Osteocyte (in vitro differentiated cells): ENCODE measurements around the gene SHISA7. TPM values are rescaled to one million over a fixed set of nuclear protein-coding genes. Genes with fewer than 3 reads are reported as not detected.

Source experiments
- DNase-seq: peaks from one replicate; pipeline ENCODE4 v3.0.0; 2021; ENCODE audit warnings: mixed read lengths; ENCODE audit not compliant: unreplicated experiment; ENCODE audit errors: extremely low spot score
- H3K27ac Mint-ChIP-seq: one replicate; pipeline ENCODE4 v1.8.0; 2021; ENCODE audit warnings: mild to moderate bottlenecking, mixed read lengths; ENCODE audit not compliant: unreplicated experiment
- H3K27me3 Mint-ChIP-seq: one replicate; pipeline ENCODE4 v1.8.0; 2021; ENCODE audit warnings: mixed read lengths; ENCODE audit not compliant: unreplicated experiment
- H3K36me3 Mint-ChIP-seq: one replicate; pipeline ENCODE4 v1.8.0; 2021; ENCODE audit warnings: mixed read lengths; ENCODE audit not compliant: unreplicated experiment
- H3K4me1 Mint-ChIP-seq: one replicate; pipeline ENCODE4 v1.8.0; 2021; ENCODE audit warnings: mixed read lengths; ENCODE audit not compliant: unreplicated experiment
- H3K4me3 Mint-ChIP-seq: one replicate; pipeline ENCODE4 v1.8.0; 2021; ENCODE audit warnings: mild to moderate bottlenecking, moderate library complexity, mixed read lengths; ENCODE audit not compliant: unreplicated experiment
- H3K9me3 Mint-ChIP-seq: one replicate; pipeline ENCODE4 v1.8.0; 2021; ENCODE audit warnings: mixed read lengths; ENCODE audit not compliant: unreplicated experiment
- total RNA-seq: library from RNA; stranded (reverse); gene quantifications from 2 replicates; pipeline ENCODE4 v1.2.1, GENCODE V29; 2021
- TF ChIP-seq, protein P1 (sequence below): fragments of 200-600 bp; sonication (generic); IDR thresholded peaks from 2 replicates; pipeline ENCODE4 v1.5.0; 2021; ENCODE audit warnings: antibody characterized with exemption, mild to moderate bottlenecking, moderate library complexity

SHISA7 gene
- total RNA-seq, 1 donor from 2014 or later, result not detected

DNA sequence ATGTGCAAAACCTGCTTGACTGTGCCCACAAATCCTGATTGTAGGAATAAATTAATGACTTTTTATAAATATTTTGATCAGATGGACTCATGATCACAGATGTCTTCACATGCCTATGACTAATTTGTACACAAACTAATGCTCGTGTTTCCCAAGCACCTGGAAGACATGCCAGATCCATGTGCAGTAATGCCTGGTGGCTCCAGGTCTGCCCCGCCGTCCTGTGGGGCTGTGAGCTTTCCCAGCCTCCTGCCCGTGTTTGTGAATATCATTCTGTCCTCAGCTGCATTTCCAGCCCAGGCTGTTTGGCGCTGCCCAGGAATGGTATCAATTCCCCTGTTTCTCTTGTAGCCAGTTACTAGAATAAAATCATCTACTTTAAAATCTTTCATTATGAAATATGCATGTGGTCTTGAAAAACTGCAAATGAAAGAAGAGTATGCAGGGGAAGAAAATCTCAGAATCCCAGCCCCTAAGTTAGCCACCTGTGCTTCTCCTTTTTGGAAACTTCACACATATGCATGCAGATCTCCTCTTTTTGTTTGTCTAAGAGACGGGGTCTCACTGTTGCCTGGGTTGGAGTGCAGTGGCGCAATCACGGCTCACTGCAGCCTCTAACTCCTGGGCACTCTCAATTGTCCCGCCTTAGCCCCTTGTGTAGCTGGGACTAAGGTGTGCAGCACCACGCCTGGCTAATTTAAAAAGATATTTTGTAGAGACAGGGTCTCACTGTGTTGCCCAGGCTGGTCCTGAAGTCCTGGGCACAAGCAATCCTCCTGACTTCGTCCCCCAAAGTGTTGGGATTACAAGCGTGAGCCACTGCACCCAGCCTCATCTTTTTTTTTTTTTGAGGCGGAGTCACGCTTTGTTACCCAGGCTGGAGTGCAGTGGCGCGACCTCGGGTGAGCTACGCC lies 51.1 kb downstream of the SHISA7 start:
- no peak overlapping the region for H3K4me3 Mint-ChIP-seq
- no peaks in the 10 kb centered on the region for H3K27me3 Mint-ChIP-seq
- no peak overlapping the region for H3K27ac Mint-ChIP-seq
- no peak for DNase-seq
- peaks cover 8% of the 10 kb centered on the region for H3K36me3 Mint-ChIP-seq
- H3K9me3 Mint-ChIP-seq, result no peaks in the 10 kb centered on the region
- peaks cover 34% of the 10 kb centered on the region for H3K4me1 Mint-ChIP-seq
- TF ChIP-seq, protein P1, sequence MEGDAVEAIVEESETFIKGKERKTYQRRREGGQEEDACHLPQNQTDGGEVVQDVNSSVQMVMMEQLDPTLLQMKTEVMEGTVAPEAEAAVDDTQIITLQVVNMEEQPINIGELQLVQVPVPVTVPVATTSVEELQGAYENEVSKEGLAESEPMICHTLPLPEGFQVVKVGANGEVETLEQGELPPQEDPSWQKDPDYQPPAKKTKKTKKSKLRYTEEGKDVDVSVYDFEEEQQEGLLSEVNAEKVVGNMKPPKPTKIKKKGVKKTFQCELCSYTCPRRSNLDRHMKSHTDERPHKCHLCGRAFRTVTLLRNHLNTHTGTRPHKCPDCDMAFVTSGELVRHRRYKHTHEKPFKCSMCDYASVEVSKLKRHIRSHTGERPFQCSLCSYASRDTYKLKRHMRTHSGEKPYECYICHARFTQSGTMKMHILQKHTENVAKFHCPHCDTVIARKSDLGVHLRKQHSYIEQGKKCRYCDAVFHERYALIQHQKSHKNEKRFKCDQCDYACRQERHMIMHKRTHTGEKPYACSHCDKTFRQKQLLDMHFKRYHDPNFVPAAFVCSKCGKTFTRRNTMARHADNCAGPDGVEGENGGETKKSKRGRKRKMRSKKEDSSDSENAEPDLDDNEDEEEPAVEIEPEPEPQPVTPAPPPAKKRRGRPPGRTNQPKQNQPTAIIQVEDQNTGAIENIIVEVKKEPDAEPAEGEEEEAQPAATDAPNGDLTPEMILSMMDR, result no peak

DNA sequence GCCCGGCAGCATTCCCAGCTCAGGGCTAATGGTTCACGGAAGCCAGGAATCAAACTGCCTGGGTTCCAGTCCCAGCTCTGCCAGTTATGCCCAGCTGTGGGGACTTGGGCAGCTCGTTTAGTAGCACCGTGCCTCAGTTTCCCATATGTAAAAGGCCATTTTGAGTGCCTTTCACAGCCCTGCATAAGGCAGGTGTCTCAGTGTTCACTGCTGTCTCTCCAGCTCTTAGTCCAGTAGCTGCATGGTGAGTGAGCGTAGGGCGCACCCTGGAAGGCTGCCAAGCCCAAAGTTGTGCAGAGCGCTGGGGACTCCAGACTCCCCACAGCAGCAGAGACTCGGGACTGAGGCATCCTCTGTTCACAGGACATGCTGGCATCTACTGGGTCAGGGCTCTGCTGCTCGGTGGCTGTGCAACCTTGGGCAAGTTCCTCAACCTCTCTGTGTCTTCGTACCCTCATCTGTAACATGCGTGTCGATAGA lies 51.9 kb downstream of the SHISA7 start:
- DNase-seq, result no peak
- Mint-ChIP-seq H3K4me1 (peaks cover 40% of the 10 kb centered on the region), H3K36me3 (peaks cover 12% of the 10 kb centered on the region), H3K27me3 (no peaks in the 10 kb centered on the region), H3K9me3 (no peaks in the 10 kb centered on the region), H3K27ac (peak overlapping the region; percentile 4), H3K4me3 (no peak overlapping the region)
- TF ChIP-seq, protein P1, result no peak

DNA sequence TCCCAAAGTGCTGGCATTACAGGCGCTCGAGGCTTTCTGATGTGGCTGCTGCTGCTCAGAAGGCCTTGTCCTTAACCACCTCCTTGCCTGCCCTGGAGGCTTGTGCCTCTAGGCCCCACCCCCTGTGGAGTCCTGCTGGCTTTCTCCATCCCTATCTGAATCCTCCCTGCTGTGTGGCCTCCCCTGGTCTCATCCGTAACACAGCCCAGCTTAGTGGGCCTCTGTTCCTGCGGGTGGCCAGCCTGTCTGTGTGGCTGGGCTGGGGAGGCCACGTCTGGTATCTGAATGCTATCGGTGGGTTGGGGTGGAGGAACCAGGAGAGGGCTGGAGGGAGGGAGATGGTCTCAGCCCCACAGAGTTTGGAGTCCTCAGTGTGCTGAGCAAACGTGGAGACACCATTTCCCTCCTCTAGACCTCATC lies 52.6 kb downstream of the SHISA7 start:
- DNase-seq, result no peak
- no peak overlapping the region for H3K4me3 Mint-ChIP-seq
- H3K4me1 Mint-ChIP-seq, result peaks cover 42% of the 10 kb centered on the region
- H3K36me3 Mint-ChIP-seq, result peaks cover 14% of the 10 kb centered on the region
- H3K9me3 Mint-ChIP-seq, result no peaks in the 10 kb centered on the region
- no peak overlapping the region for H3K27ac Mint-ChIP-seq
- TF ChIP-seq, protein P1, result no peak
- no peaks in the 10 kb centered on the region for H3K27me3 Mint-ChIP-seq

DNA sequence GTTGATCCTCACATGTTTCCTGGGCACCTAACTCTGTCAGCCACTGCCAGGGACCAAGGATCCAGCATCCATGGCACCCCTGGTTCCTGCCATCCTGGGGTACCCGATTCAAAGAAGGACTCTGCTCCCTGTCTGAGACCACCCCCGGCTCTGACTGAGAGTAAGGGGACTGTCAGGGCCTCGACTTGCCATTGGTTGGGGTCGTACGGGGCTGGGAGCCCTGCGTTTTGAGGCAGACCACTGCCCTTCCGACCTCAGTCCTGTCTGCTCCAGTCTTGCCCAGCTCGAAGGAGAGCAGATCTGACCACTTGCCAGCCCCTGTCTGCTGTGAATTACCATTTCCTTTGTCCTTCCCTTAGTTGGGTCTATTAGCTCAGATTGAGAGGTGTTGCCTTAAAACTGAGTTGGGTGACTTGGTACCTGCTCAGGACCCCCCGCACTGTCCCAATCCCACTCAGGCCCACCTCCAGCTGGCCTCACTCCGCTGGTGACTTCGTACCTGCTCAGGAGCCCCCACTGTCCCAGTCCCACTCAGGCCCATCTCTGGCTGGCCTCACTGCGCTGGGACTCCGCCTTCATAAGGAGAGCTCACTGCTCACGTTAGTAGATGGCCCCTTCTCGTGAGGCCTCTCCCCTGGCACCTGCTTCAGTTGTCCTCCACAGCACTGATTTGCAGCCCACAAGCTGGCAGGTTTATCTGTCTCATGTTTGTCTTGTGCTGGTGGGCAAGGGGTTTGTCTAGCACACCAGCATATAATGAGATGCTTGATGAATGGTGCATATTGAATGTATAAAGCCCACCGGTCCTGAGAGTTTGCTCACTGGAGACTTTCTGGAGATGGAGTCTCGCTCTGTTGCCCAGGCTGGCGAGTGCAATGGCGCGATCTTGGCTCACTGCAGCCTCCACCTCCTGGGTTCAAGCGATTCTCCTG lies 53.4 kb downstream of the SHISA7 start:
- TF ChIP-seq, protein P1, result no peak
- Mint-ChIP-seq H3K36me3 (peaks cover 14% of the 10 kb centered on the region), H3K27me3 (no peaks in the 10 kb centered on the region), H3K4me3 (peak overlapping the region; percentile 6), H3K9me3 (no peaks in the 10 kb centered on the region), H3K27ac (peak overlapping the region; percentile 70), H3K4me1 (peaks cover 47% of the 10 kb centered on the region)
- DNase-seq, result no peak
